ENCODE results near the gene CAB39L. TPM values are rescaled to one million over a fixed set of nuclear protein-coding genes. Genes with fewer than 3 reads are reported as not detected.
A peak's percentile ranks its signal among the peaks of the same experiment; 100 is the strongest.

CAB39L gene
- total and polyA plus RNA-seq, 2 of the 13 experiments (the other 11 are each of a cell fraction or from before 2014, with no cell fraction given): 3.1 to 6.1 TPM

DNA sequence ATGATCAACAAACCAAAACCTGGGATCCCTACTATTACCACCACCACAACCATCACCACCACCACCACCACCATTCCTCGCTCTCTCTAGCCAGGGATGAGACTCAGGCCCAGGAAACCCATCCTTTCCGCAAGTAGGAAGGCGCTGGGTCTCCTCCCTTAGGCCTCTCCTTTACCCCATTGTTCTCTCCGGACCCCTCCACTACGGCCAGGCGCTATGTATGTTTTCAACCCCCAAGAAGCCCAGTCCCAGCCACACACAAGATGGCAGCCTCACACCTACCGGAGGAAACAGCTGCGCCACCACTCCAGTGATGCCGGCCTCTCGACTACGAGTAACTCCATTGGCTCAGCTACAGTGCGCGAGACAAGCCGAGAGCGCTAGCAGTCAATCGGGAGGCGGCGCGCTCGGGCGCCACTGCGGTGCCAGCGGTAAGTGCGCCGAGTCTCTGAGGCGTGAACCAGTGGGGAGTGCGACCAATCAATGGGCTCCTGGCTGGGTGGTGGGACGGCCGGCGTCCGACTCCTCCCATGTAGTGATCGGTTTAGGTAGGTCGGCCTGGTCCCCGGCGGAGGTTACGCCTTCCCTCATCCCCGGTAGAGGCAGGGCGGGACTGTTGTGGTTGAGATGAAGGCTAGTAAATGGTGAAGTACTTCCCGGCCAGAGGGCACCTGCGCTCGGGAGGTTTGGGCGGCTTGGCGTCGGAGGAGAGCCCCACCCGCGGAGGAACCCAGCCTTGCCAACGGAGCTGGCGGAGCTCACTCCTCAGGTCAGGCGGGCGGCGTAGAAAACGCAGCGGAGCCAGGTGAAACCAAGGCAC, at the start of gene CAB39L, which contains the start of gene SETDB2 (continued):
- TF ChIP-seq, protein P1, sequence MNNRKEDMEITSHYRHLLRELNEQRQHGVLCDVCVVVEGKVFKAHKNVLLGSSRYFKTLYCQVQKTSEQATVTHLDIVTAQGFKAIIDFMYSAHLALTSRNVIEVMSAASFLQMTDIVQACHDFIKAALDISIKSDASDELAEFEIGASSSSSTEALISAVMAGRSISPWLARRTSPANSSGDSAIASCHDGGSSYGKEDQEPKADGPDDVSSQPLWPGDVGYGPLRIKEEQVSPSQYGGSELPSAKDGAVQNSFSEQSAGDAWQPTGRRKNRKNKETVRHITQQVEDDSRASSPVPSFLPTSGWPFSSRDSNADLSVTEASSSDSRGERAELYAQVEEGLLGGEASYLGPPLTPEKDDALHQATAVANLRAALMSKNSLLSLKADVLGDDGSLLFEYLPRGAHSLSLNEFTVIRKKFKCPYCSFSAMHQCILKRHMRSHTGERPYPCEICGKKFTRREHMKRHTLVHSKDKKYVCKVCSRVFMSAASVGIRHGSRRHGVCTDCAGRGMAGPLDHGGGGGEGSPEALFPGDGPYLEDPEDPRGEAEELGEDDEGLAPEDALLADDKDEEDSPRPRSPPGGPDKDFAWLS (CRISPR knock-in tag; IDR thresholded peaks at IDR 0.05; ENCODE audit: borderline replicate concordance): no peak
- TF ChIP-seq AGO1 (IDR thresholded peaks at IDR 0.05; ENCODE audit: low read depth, low read length, poor library complexity, severe bottlenecking) (peak; percentile 61), BCL6 (CRISPR knock-in tag; IDR thresholded peaks at IDR 0.05) (no peak), SOX6 (IDR thresholded peaks at IDR 0.05) (no peak), SOX6 (CRISPR knock-in tag; IDR thresholded peaks at IDR 0.05) (peak; percentile 57), ZNF354B (CRISPR knock-in tag; IDR thresholded peaks at IDR 0.05) (peak; percentile 84; the same call in 1 of the 2 replicates), ZNF674 (CRISPR knock-in tag; IDR thresholded peaks at IDR 0.05; ENCODE audit: low read depth) (0 out of 2 replicates have a peak, but pooled peaks have one; percentile 19), JUN (CRISPR knock-in tag; IDR thresholded peaks at IDR 0.05) (peak; percentile 37; the same call in 1 of the 2 replicates), CBX2 (IDR thresholded peaks at IDR 0.05; ENCODE audit: low read depth, low read length) (no peak), CBX2 (CRISPR knock-in tag; IDR thresholded peaks at IDR 0.05; ENCODE audit: low read depth) (no peak), GPN1 (CRISPR knock-in tag; IDR thresholded peaks at IDR 0.05; ENCODE audit: borderline replicate concordance) (no peak), ZNF567 (CRISPR knock-in tag; IDR thresholded peaks at IDR 0.05; ENCODE audit: borderline replicate concordance) (peak; percentile 81; the same call in 1 of the 2 replicates), ZNF598 (CRISPR knock-in tag; IDR thresholded peaks at IDR 0.05; ENCODE audit: borderline replicate concordance) (no peak), ZNF562 (CRISPR knock-in tag; IDR thresholded peaks at IDR 0.05; ENCODE audit: borderline replicate concordance) (no peak), ZNF280D (CRISPR knock-in tag; IDR thresholded peaks at IDR 0.05) (0 out of 2 replicates have a peak, but pooled peaks have one; percentile 27), GATAD2A (CRISPR knock-in tag; IDR thresholded peaks at IDR 0.05) (peak; percentile 25), ZNF18 (CRISPR knock-in tag; IDR thresholded peaks at IDR 0.05; ENCODE audit: insufficient replicate concordance) (peak; percentile 73), ZNF644 (CRISPR knock-in tag; IDR thresholded peaks at IDR 0.05; ENCODE audit: low read depth) (peak; percentile 97), TBX2 (CRISPR knock-in tag; IDR thresholded peaks at IDR 0.05; ENCODE audit: borderline replicate concordance) (peak; percentile 98)
- TF ChIP-seq, protein P2, sequence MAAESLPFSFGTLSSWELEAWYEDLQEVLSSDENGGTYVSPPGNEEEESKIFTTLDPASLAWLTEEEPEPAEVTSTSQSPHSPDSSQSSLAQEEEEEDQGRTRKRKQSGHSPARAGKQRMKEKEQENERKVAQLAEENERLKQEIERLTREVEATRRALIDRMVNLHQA (CRISPR knock-in tag; IDR thresholded peaks at IDR 0.05): no peak
- TF ChIP-seq, protein P3, sequence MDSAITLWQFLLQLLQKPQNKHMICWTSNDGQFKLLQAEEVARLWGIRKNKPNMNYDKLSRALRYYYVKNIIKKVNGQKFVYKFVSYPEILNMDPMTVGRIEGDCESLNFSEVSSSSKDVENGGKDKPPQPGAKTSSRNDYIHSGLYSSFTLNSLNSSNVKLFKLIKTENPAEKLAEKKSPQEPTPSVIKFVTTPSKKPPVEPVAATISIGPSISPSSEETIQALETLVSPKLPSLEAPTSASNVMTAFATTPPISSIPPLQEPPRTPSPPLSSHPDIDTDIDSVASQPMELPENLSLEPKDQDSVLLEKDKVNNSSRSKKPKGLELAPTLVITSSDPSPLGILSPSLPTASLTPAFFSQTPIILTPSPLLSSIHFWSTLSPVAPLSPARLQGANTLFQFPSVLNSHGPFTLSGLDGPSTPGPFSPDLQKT (CRISPR knock-in tag; IDR thresholded peaks at IDR 0.05; ENCODE audit: borderline replicate concordance): no peak

Measured in HepG2 (cell line).